ENCODE measurements around the gene KCNQ5.
A peak's percentile ranks its signal among the peaks of the same experiment; 100 is the strongest.

Gene KCNQ5

DNA sequence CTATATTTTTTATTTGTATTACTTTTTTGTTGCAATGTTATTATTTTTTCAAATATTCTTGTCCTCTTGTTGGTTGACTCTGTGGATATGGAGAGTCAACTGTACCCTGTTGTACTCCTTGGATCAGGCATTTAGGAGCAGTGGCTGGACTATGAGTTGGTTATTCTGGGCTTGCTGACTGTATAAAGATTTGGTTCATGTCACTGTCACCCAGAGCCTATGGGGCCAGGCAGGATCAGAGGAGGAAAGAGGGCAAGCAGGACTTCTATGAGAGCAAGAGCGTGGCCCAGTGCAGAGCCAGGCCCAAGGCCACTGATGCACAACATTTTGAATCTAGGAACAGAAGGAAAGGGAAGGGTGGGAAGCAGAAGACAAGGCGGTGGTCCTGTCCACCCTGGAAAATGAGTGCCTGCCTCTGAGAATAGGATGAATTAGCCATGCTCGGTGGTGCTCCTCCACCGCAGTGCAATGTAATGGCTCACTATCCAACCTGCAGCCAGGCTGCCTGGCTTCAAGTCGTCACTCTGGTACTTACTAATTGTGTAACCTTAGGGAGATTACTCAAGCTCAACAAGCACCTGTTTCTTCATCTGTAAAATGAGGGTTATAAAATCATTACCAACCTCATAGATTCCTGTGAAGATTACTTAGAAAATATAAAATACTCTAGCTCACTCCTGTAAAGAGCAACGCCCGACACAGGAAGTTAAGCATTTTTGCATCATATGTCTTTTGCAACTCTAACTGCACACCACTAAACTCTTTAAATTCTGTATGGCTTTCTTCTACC lies 192.1 kb downstream of the KCNQ5 start:
- Mint-ChIP-seq H3K4me1 (peaks cover 10% of the 10 kb centered on the region), H3K27ac (peak overlapping the region; percentile 15), H3K27me3 (ENCODE audit: low read depth, poor library complexity) (no peaks in the 10 kb centered on the region), H3K36me3 (ENCODE audit: low read depth) (no peaks in the 10 kb centered on the region), H3K4me3 (no peak overlapping the region), H3K9me3 (no peaks in the 10 kb centered on the region)
- TF ChIP-seq, protein P1, sequence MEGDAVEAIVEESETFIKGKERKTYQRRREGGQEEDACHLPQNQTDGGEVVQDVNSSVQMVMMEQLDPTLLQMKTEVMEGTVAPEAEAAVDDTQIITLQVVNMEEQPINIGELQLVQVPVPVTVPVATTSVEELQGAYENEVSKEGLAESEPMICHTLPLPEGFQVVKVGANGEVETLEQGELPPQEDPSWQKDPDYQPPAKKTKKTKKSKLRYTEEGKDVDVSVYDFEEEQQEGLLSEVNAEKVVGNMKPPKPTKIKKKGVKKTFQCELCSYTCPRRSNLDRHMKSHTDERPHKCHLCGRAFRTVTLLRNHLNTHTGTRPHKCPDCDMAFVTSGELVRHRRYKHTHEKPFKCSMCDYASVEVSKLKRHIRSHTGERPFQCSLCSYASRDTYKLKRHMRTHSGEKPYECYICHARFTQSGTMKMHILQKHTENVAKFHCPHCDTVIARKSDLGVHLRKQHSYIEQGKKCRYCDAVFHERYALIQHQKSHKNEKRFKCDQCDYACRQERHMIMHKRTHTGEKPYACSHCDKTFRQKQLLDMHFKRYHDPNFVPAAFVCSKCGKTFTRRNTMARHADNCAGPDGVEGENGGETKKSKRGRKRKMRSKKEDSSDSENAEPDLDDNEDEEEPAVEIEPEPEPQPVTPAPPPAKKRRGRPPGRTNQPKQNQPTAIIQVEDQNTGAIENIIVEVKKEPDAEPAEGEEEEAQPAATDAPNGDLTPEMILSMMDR (IDR thresholded peaks at IDR 0.05) = no peak
- DNase-seq = no peak

DNA sequence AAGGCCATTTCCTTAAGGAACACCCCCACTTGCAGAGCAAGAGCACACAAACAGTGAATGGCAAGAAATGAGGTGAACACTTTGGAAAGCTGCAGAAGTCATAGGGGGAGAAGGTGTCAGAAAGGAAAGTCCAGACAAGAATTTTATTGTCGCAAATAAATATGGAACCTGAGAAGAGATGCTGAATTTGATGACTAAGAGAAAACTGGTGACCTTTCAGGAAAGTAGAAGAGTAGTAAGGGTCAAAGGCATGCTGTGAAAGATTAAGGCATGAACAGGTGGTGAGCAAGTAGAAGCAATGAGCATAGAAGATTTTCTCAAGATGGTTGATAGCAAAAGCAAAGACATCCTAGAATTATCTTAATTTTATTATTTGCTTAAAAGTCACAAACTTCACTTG lies 194.2 kb downstream of the KCNQ5 start:
- H3K27ac Mint-ChIP-seq = no peak overlapping the region
- DNase-seq = no peak
- no peaks in the 10 kb centered on the region for H3K27me3 Mint-ChIP-seq (ENCODE audit: low read depth, poor library complexity)
- TF ChIP-seq, protein P1 (IDR thresholded peaks at IDR 0.05) = no peak
- H3K4me1 Mint-ChIP-seq = peaks cover 10% of the 10 kb centered on the region
- H3K9me3 Mint-ChIP-seq = no peaks in the 10 kb centered on the region
- no peak overlapping the region for H3K4me3 Mint-ChIP-seq
- no peaks in the 10 kb centered on the region for H3K36me3 Mint-ChIP-seq (ENCODE audit: low read depth)

DNA sequence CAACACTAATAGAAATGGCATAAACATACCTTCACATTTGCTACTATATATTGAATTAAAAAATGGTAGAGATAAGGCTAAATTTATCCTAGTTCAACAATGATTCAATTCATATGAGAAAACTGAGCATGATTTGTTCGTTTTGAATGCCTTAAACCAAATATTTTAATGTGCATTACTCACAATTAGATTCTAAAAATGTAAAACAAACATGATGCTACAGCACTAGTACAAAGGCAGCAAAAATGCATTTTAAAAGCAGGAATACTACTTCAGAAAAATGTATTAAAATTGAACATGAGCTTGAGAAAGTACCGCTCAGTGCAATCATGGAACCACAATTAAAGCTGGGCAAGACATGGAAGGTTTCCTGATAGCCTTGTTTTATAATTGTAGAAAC lies 195.3 kb downstream of the KCNQ5 start:
- H3K27me3 Mint-ChIP-seq (ENCODE audit: low read depth, poor library complexity) = no peaks in the 10 kb centered on the region
- H3K36me3 Mint-ChIP-seq (ENCODE audit: low read depth) = no peaks in the 10 kb centered on the region
- no peaks in the 10 kb centered on the region for H3K9me3 Mint-ChIP-seq
- no peak overlapping the region for H3K4me3 Mint-ChIP-seq
- peaks cover 3% of the 10 kb centered on the region for H3K4me1 Mint-ChIP-seq
- TF ChIP-seq, protein P1 (IDR thresholded peaks at IDR 0.05) = no peak
- no peak for DNase-seq
- H3K27ac Mint-ChIP-seq = no peak overlapping the region

DNA sequence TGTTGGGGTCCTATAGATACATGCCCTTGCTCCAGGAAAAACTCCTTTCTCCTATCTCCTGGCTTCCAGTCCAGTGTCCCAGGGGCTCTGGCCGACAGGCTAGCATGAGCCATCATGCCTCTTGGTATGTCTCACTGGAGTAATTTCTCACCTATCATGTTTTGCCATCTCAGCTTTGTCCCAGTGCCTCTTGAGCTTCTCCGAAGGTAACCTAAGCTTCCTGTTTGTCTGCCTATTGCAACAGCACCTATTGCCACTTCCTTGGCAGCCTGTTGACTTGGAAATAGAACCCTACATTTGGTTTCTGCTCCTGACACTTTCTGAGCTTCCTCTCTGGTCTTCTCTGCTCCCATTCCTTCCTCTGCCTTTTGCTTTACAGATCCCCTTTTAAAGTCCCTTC lies 197.7 kb downstream of the KCNQ5 start:
- Mint-ChIP-seq H3K9me3 (no peaks in the 10 kb centered on the region), H3K27me3 (ENCODE audit: low read depth, poor library complexity) (no peaks in the 10 kb centered on the region), H3K4me3 (no peak overlapping the region), H3K36me3 (ENCODE audit: low read depth) (no peaks in the 10 kb centered on the region), H3K4me1 (peaks cover under 1% of the 10 kb centered on the region), H3K27ac (no peak overlapping the region)
- DNase-seq = no peak
- TF ChIP-seq, protein P1 (IDR thresholded peaks at IDR 0.05) = no peak

DNA sequence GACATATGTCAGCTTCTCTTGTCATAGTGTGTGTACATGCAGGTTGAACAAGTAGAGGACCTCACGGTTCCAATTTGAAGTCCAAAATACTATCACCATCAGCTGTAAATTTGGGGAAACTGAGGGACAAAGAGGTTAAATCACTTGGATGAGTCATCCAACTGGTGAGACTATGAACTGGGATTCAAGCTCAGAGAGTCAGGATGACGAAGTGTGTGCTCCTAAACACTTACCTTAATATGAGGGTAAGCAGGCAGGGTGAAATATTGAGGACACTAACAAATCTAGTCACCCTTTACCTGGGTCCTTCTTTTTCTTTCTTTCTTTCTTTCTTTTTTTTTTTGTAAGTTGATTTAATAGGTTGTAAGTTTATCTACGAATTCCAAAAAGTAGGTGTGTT lies 198.3 kb downstream of the KCNQ5 start:
- no peak overlapping the region for H3K4me3 Mint-ChIP-seq
- no peaks in the 10 kb centered on the region for H3K36me3 Mint-ChIP-seq (ENCODE audit: low read depth)
- TF ChIP-seq, protein P1 (IDR thresholded peaks at IDR 0.05) = no peak
- no peak for DNase-seq
- H3K27ac Mint-ChIP-seq = no peak overlapping the region
- peaks cover 6% of the 10 kb centered on the region for H3K4me1 Mint-ChIP-seq
- no peaks in the 10 kb centered on the region for H3K9me3 Mint-ChIP-seq
- no peaks in the 10 kb centered on the region for H3K27me3 Mint-ChIP-seq (ENCODE audit: low read depth, poor library complexity)

DNA sequence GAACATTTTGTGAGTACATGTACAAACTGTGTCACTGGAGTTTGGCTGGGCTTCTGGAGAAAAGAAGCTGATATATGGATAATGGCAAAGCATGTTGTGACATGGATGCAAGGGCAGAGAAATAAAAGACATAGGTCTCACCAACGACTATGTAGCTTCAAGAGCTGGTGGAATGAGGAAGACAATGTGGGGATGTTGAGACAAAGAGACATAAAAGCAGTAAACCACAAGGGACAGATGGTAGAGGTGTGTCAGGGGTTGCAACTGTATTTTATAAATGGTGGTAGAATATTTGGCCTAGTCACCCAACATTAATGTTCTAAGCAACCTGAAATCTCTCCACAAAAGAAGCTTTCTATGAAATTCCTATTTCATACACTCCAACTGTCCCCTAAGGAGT lies 199.0 kb downstream of the KCNQ5 start:
- Mint-ChIP-seq H3K27me3 (ENCODE audit: low read depth, poor library complexity) (no peaks in the 10 kb centered on the region), H3K27ac (no peak overlapping the region), H3K4me1 (peaks cover 8% of the 10 kb centered on the region), H3K36me3 (ENCODE audit: low read depth) (no peaks in the 10 kb centered on the region), H3K4me3 (no peak overlapping the region), H3K9me3 (no peaks in the 10 kb centered on the region)
- DNase-seq = no peak
- TF ChIP-seq, protein P1 (IDR thresholded peaks at IDR 0.05) = no peak
